RWPE2 (cell line): ENCODE data around the gene ARHGAP19.

Experiments
- ATAC-seq: fragments of 200-7000 bp; cut with Tn5 transposase; 3 replicates; pipeline ENCODE4 v1.9.1; 2021; ENCODE audit warnings: low read depth
- DNase-seq: peaks from one replicate; pipeline ENCODE4 v3.0.0-alpha.2; 2020; ENCODE audit warnings: low spot score
- H3K27ac ChIP-seq: fragments of 450-650 bp; 2 replicates; pipeline ENCODE4 v1.5.1; 2017; ENCODE audit warnings: mild to moderate bottlenecking; ENCODE audit not compliant: poor library complexity, severe bottlenecking
- H3K27me3 ChIP-seq: fragments of 250-450 bp; sonication (Bioruptor Pico); 2 replicates; pipeline ENCODE4 v1.5.1; 2021; ENCODE audit warnings: mild to moderate bottlenecking, moderate library complexity; ENCODE audit not compliant: insufficient read depth, poor library complexity, severe bottlenecking
- H3K36me3 ChIP-seq: fragments of 250-450 bp; sonication (Bioruptor Pico); 2 replicates; pipeline ENCODE4 v1.5.1; 2020; ENCODE audit warnings: low read depth, mild to moderate bottlenecking, moderate library complexity
- H3K4me1 ChIP-seq: fragments of 250-450 bp; sonication (Bioruptor Pico); 2 replicates; pipeline ENCODE4 v1.5.1; 2021; ENCODE audit warnings: mild to moderate bottlenecking, moderate library complexity; ENCODE audit not compliant: insufficient read depth, poor library complexity, severe bottlenecking
- H3K4me3 ChIP-seq: fragments of 250-450 bp; sonication (Bioruptor Pico); 2 replicates; pipeline ENCODE4 v1.5.1; 2021; ENCODE audit warnings: mild to moderate bottlenecking, moderate library complexity; ENCODE audit not compliant: severe bottlenecking
- H3K9me3 ChIP-seq: fragments of 250-450 bp; sonication (Bioruptor Pico); 2 replicates; pipeline ENCODE4 v1.5.1; 2021; ENCODE audit warnings: mild to moderate bottlenecking, moderate library complexity; ENCODE audit not compliant: severe bottlenecking
- CTCF ChIP-seq: fragments of 450-650 bp; IDR thresholded peaks from one replicate; pipeline ENCODE4 v1.5.1; 2017; ENCODE audit warnings: mild to moderate bottlenecking, moderate library complexity; ENCODE audit not compliant: poor library complexity, severe bottlenecking

The ARHGAP19 gene

GRCh38 chr10:97255512-97256293 is 36.7 kb downstream of the ARHGAP19 start:
- no peak for TF ChIP-seq CTCF
- DNase-seq (no peak), ATAC-seq (no peak)
- no peaks in the 10 kb centered on the region for H3K4me1 ChIP-seq
- H3K4me3 ChIP-seq: no peak overlapping the region
- H3K9me3 ChIP-seq: no peaks in the 10 kb centered on the region
- peaks cover 8% of the 10 kb centered on the region; the same call in 1 of the 2 replicates for H3K36me3 ChIP-seq
- no peak overlapping the region for H3K27ac ChIP-seq
- no peaks in the 10 kb centered on the region for H3K27me3 ChIP-seq

- TF ChIP-seq CTCF: no peak
- Histone ChIP-seq H3K27ac (no peak overlapping the region), H3K4me3 (no peak overlapping the region), H3K4me1 (no peaks in the 10 kb centered on the region), H3K36me3 (peaks cover 8% of the 10 kb centered on the region; the same call in 1 of the 2 replicates), H3K27me3 (no peaks in the 10 kb centered on the region), H3K9me3 (no peaks in the 10 kb centered on the region)
- ATAC-seq (no peak), DNase-seq (no peak)
Measured at GRCh38 chr10:97254694-97255093, 37.7 kb downstream of the ARHGAP19 start.

GRCh38 chr10:97250952-97251351 is 41.5 kb downstream of the ARHGAP19 start:
- Histone ChIP-seq H3K4me3 (no peak overlapping the region), H3K36me3 (peaks cover 4% of the 10 kb centered on the region; the same call in 1 of the 2 replicates), H3K9me3 (no peaks in the 10 kb centered on the region), H3K27me3 (no peaks in the 10 kb centered on the region), H3K4me1 (no peaks in the 10 kb centered on the region), H3K27ac (no peak overlapping the region)
- TF ChIP-seq CTCF: no peak
- ATAC-seq (no peak), DNase-seq (no peak)

- no peak for ATAC-seq
Measured at GRCh38 chr10:97243836-97244235, 48.6 kb downstream of the ARHGAP19 start.

More at GRCh38 chr10:97243836-97244235, 48.6 kb downstream of the ARHGAP19 start:
- H3K27ac ChIP-seq: no peak overlapping the region
- H3K27me3 ChIP-seq: no peaks in the 10 kb centered on the region
- no peaks in the 10 kb centered on the region for H3K4me1 ChIP-seq
- H3K9me3 ChIP-seq: no peaks in the 10 kb centered on the region
- peaks cover 9% of the 10 kb centered on the region; the same call in 1 of the 2 replicates for H3K36me3 ChIP-seq
- TF ChIP-seq CTCF: no peak
- DNase-seq: no peak
- H3K4me3 ChIP-seq: no peak overlapping the region
